Esophagus muscularis mucosa (tissue), 3 donors: Measurements from ENCODE around the gene XXYLT1.

Experiments
- POLR2AphosphoS5 ChIP-seq, 2 donors: sonication (generic); formaldehyde crosslinking; IDR thresholded peaks; one replicate each; pipeline ENCODE4 v1.6.1; 2017; ENCODE audit warnings: antibody characterized with exemption in 2 of 2
- TF ChIP-seq, protein P1 (sequence below), 3 experiments: fragments of 200-600 bp in 2 of 3; fragments of 450-650 bp in 1 of 3; sonication (generic) in 2 of 3; IDR thresholded peaks; one replicate each; pipeline ENCODE4 v1.5.1; 2017 to 2019; ENCODE audit warnings: antibody characterized with exemption in 3 of 3, mild to moderate bottlenecking in 2 of 3, moderate library complexity in 1 of 3

DNA sequence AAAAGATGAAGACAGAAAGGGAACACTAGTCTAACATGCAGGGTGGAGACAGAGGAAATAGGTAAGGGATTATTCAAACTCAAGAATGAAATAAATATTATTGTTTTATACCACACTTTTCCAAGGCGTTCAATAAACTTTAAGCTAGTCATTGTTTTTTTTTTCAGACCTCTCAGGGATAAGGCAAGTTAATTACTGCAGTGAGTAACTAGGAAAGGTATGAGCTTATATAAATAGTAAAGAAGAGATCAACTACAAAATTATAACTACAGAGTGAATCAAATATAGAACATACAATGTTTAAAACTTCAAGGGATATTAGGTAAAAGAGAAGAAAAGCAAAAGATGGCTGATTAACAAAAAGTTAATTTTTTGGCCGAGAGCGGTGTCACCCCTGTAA, 31.5 kb upstream of the XXYLT1 start:
- TF ChIP-seq POLR2AphosphoS5 (IDR thresholded peaks at IDR 0.05): no peak
- TF ChIP-seq, protein P1, sequence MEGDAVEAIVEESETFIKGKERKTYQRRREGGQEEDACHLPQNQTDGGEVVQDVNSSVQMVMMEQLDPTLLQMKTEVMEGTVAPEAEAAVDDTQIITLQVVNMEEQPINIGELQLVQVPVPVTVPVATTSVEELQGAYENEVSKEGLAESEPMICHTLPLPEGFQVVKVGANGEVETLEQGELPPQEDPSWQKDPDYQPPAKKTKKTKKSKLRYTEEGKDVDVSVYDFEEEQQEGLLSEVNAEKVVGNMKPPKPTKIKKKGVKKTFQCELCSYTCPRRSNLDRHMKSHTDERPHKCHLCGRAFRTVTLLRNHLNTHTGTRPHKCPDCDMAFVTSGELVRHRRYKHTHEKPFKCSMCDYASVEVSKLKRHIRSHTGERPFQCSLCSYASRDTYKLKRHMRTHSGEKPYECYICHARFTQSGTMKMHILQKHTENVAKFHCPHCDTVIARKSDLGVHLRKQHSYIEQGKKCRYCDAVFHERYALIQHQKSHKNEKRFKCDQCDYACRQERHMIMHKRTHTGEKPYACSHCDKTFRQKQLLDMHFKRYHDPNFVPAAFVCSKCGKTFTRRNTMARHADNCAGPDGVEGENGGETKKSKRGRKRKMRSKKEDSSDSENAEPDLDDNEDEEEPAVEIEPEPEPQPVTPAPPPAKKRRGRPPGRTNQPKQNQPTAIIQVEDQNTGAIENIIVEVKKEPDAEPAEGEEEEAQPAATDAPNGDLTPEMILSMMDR (IDR thresholded peaks at IDR 0.05): no peak
